Gastroesophageal sphincter (tissue), 4 donors: ENCODE data around the gene LHX5. TPM values are rescaled to one million over a fixed set of nuclear protein-coding genes. Genes with fewer than 3 reads are reported as not detected.

Source experiments
- ATAC-seq: fragments of 150-250 bp; one replicate; pipeline ENCODE4 v1.9.1; 2016; ENCODE audit warnings: mild to moderate bottlenecking, moderate library complexity
- H3K27ac ChIP-seq, 4 donors: fragments of 200-600 bp; sonication (generic) in 3 of 4; 1 replicate in 3 of 4; 2 replicates in 1 of 4; pipeline ENCODE4 v1.5.1; 2016 to 2019
- H3K27me3 ChIP-seq: fragments of 200-600 bp; sonication (generic); one replicate; pipeline ENCODE4 v1.5.1; 2019
- H3K36me3 ChIP-seq, 2 donors: fragments of 200-600 bp; sonication (generic); one replicate each; pipeline ENCODE4 v1.5.1; 2019; ENCODE audit warnings: control low read depth in 1 of 2
- H3K4me1 ChIP-seq, 3 donors: fragments of 200-600 bp; sonication (generic); 1 replicate in 2 of 3; 2 replicates in 1 of 3; pipeline ENCODE4 v1.5.1; 2016 to 2019; ENCODE audit warnings: control low read depth in 2 of 3
- H3K4me3 ChIP-seq, 2 donors: fragments of 200-600 bp; sonication (generic); one replicate each; pipeline ENCODE4 v1.5.1; 2019; ENCODE audit warnings: mild to moderate bottlenecking in 1 of 2, moderate library complexity in 1 of 2
- H3K9me3 ChIP-seq, 3 donors: fragments of 200-600 bp; sonication (generic); one replicate each; pipeline ENCODE4 v1.5.1; 2017 to 2019; ENCODE audit warnings: control low read depth in 2 of 3
- EP300 ChIP-seq: sonication (generic); formaldehyde crosslinking; IDR thresholded peaks from one replicate; pipeline ENCODE4 v1.6.1; 2017; ENCODE audit warnings: antibody characterized with exemption, mild to moderate bottlenecking
- POLR2A ChIP-seq, 2 donors: fragments of 450-650 bp; IDR thresholded peaks; one replicate each; pipeline ENCODE4 v1.6.1; 2017; ENCODE audit warnings: antibody characterized with exemption in 2 of 2, mild to moderate bottlenecking in 2 of 2, moderate library complexity in 1 of 2
- POLR2AphosphoS5 ChIP-seq: sonication (generic); formaldehyde crosslinking; IDR thresholded peaks from one replicate; pipeline ENCODE4 v1.6.1; 2017; ENCODE audit warnings: antibody characterized with exemption
- WGBS, 2 donors: methylation state at CpG; one replicate each; pipeline ENCODE4 v1.1.5; 2018; ENCODE audit warnings: low coverage in 1 of 2; 5-methylcytosine and 5-hydroxymethylcytosine counted together
- total RNA-seq, 4 donors: library from RNA; depleted of rRNA; stranded (reverse); fragments of >200 nt; gene quantifications; one replicate each; pipeline ENCODE4 v1.1.0, GENCODE V29; 2016
- TF ChIP-seq, protein P1 (sequence below), 4 experiments: fragments of 200-600 bp in 2 of 4; fragments of 450-650 bp in 2 of 4; sonication (generic) in 1 of 4; IDR thresholded peaks; one replicate each; pipeline ENCODE4 v1.5.1; 2017 to 2019; ENCODE audit warnings: antibody characterized with exemption in 4 of 4, mild to moderate bottlenecking in 2 of 4, moderate library complexity in 2 of 4

The LHX5 gene
- total RNA-seq, 4 donors from 2014 or later: not detected

DNA sequence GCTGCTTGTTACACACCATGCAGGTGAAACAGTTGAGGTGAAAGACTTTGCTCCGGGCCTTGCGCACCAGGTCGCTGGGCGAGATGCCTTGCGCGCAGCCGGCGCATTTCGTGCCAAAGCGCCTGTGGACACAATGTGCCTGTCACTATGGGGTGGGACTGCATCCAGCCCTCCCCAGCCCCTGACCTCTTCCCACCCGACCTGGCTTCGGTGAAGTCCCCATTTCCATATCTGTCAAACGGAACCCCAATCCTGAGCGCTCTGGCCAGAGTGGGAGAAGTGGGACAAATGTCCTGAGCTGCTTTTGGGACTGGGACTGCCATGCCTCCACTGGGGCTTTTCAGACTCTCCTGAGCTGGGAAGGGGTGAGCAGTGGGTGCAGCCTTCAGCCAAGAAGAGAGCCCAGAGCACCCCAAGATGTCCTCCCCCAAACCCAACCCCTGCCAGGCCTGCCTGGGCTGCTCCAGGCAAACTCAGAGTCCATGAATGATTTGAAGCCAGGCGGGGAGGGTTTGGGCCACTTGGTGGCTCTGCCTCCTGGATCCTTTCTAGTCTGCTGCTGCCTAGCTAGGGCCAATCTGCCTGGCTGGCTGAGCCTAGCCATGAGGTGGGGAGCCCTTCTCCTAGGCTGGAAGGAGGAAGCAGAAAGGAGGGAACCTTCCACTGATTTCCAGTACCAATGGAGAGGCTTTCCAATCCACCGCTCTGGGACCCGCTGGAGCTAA lies 2.3 kb downstream of the LHX5 start:
- ATAC-seq: no peak
- no peak overlapping the region for H3K27ac ChIP-seq
- peaks cover 0 to 50% (median 17%) of the 10 kb centered on the region in 3 donors for H3K4me1 ChIP-seq
- 0% methylated on average over 5 of the region's 17 CpGs; no CpG with 5 or more reads in 1 of the 2 donors for WGBS, 2 donors
- TF ChIP-seq POLR2A (IDR thresholded peaks at IDR 0.05) (no peak), POLR2AphosphoS5 (no peak), EP300 (no peak)
- TF ChIP-seq, protein P1, sequence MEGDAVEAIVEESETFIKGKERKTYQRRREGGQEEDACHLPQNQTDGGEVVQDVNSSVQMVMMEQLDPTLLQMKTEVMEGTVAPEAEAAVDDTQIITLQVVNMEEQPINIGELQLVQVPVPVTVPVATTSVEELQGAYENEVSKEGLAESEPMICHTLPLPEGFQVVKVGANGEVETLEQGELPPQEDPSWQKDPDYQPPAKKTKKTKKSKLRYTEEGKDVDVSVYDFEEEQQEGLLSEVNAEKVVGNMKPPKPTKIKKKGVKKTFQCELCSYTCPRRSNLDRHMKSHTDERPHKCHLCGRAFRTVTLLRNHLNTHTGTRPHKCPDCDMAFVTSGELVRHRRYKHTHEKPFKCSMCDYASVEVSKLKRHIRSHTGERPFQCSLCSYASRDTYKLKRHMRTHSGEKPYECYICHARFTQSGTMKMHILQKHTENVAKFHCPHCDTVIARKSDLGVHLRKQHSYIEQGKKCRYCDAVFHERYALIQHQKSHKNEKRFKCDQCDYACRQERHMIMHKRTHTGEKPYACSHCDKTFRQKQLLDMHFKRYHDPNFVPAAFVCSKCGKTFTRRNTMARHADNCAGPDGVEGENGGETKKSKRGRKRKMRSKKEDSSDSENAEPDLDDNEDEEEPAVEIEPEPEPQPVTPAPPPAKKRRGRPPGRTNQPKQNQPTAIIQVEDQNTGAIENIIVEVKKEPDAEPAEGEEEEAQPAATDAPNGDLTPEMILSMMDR (IDR thresholded peaks at IDR 0.05): no peak
- no peaks in the 10 kb centered on the region for H3K9me3 ChIP-seq
- no peaks in the 10 kb centered on the region for H3K36me3 ChIP-seq
- peaks cover 100% of the 10 kb centered on the region for H3K27me3 ChIP-seq
- no peak overlapping the region for H3K4me3 ChIP-seq

DNA sequence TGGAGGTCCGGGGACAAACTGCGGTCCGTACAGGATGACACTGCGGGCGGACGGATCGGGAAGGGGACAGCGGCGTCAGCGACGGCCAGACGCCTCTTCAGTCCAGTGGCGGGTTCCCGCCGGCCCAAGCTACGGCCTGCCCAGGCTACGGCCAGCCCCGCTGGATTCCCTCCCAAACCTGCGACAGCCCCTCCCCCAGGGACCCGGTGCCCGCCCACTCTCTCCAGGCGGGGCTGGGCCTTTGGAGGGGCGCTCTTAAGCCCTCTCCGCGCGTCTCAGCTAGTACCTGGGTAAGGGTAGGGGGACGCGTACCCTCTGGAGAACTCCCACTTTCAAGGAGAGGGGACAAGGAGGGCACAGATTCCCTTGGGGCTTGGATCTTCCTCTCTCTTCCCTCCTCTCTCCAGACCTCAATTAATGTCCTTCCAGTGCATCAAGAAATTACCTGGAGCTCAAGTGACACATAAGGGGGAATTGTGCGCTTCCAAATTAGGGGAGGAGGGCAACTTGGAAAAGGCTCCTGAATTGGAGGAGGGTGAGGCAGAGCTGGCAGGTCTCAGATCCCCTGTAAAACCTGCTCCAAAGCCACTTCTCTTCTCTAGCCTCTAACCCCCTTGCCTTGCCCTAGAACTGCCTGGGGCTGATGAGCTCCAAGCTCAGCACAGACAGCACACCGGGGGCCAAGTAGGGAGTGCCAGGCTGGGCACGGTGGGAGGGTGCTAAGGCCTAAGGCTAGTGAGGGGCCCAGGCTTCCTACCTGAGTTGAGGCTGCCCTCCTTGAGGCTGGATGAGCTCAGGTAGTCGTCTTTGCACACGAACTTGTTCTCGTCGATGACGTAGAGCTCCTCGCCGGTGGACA lies 3.1 kb downstream of the LHX5 start:
- Histone ChIP-seq H3K9me3 (no peaks in the 10 kb centered on the region), H3K4me3 (no peak overlapping the region), H3K4me1 (peaks cover 0 to 58% (median 25%) of the 10 kb centered on the region in 3 donors), H3K27ac (no peak overlapping the region), H3K27me3 (peaks cover 100% of the 10 kb centered on the region), H3K36me3 (no peaks in the 10 kb centered on the region)
- WGBS, 2 donors: no CpG with 5 or more reads among the region's 38 CpGs
- ATAC-seq: no peak
- TF ChIP-seq, protein P1 (IDR thresholded peaks at IDR 0.05): no peak
- TF ChIP-seq POLR2AphosphoS5 (no peak), EP300 (no peak), POLR2A (IDR thresholded peaks at IDR 0.05) (no peak)

DNA sequence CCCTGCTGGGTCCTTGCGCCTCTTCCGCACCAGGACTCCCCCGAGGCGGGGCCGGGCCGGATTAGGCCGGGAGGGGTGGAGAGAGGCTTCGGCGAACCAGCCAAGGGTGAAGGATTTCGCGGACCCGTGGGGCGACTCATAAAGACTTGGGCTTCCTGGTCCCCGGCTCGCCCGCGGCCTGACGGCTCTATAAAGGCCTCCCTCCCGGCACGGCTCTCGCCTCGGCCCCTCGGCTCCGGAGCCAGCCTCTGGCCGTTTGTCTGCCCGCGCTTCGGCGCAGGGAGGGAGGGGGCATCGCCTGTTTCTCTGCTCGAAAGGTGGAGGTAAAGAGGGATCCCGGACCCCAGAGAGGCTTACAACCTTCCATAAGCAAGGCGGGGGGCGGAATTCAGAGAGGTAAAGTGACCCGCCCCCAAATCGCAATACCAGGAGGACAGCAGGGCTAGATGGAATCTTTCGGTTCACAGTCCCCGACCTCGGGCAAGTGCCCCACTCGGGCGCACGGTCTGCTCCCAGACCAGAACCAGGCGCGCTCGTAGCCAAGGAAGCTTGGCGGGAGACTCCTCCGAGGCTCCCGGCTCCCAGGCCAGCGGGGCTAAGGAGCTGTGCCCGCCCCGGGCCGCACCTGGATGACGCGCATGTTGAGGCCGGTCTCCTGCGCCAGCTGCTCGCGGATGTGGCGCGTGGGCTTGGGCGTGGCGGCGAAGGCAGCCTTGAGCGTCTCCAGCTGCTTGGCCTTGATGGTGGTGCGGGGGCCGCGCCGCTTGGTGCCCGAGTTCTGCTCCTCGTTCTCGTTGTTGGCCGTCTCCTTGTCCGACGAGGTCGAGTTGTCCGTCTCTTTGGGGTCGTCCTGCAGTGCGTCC lies 3.9 kb downstream of the LHX5 start:
- H3K4me3 ChIP-seq: peak overlapping the region in 1 of 2 donors; percentile 42
- ATAC-seq: no peak

GRCh38 chr12:113467142-113467501 lies 4.5 kb downstream of the LHX5 start:
- Histone ChIP-seq H3K4me1 (peaks cover 0 to 71% (median 35%) of the 10 kb centered on the region in 3 donors), H3K9me3 (no peaks in the 10 kb centered on the region), H3K27me3 (peaks cover 100% of the 10 kb centered on the region), H3K4me3 (peak overlapping the region in 1 of 2 donors; percentile 42), H3K36me3 (no peaks in the 10 kb centered on the region), H3K27ac (no peak overlapping the region)
- ATAC-seq: no peak
- TF ChIP-seq EP300: no peak
- TF ChIP-seq POLR2A (IDR thresholded peaks at IDR 0.05): no peak
- TF ChIP-seq, protein P1 (IDR thresholded peaks at IDR 0.05): no peak
- TF ChIP-seq POLR2AphosphoS5: no peak
- 10% methylated on average over 9 of the region's 31 CpGs; no CpG with 5 or more reads in 1 of the 2 donors for WGBS, 2 donors

More for the DNA sequence above, 3.9 kb downstream of the LHX5 start:
- Histone ChIP-seq H3K27me3 (peaks cover 100% of the 10 kb centered on the region), H3K36me3 (no peaks in the 10 kb centered on the region), H3K9me3 (no peaks in the 10 kb centered on the region), H3K4me1 (peaks cover 0 to 67% (median 33%) of the 10 kb centered on the region in 3 donors), H3K27ac (no peak overlapping the region)
- no peak for TF ChIP-seq EP300
- TF ChIP-seq, protein P1 (IDR thresholded peaks at IDR 0.05): no peak
- TF ChIP-seq POLR2A (IDR thresholded peaks at IDR 0.05): no peak
- 2% methylated on average over 10 of the region's 78 CpGs; no CpG with 5 or more reads in 1 of the 2 donors for WGBS, 2 donors
